Measurements from ENCODE around the gene TBL2.
"Not testable (repeated sequence)": the region's sequence is repeated elsewhere in the genome, so short reads cannot be mapped to it uniquely, and the experiment has no call there.

Gene TBL2

DNA sequence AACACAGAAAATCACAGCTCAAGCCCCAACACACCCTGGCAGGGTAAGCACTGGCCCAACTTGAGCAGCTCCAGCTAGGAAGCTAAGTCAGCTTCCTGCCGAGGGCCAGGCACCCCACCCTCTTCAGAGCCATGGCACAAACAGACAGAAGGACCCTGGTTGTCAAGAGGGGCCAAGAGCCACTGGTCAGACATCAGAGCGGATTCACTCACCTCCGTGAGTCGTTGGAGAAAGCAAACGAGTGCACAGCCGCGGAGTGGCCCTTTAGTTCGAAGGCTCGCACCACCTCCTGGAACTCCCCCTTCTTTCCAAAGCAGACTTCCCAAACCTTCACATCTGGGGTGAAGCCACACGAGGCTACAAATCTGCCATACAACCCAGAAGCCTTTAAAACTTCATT, 7.4 kb downstream of the TBL2 start:
- DNase-seq (ENCODE audit: extremely low read depth in 1 of 2, low read depth in 1 of 2): no peak

DNA sequence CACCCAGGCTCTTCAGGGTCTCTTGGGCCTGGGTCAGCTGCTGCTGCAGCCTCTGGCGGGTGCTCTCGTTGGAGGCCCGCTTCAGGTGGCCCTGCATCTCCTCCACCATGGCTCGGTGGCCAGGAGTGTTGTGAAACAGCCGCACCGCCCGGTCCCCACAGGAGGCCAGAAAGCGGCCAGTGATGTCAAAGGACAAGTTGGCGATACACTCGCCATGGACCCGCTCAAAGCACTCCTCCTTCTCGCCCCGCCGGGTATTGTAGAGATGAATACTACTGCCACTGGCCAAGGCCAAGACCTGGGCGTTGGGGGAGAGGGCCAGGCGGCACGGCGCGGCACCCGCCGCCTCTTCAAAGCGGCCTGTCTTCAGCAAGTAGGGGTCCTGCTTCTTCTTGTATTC, 7.9 kb downstream of the TBL2 start:
- DNase-seq (ENCODE audit: extremely low read depth in 1 of 2, low read depth in 1 of 2): no peak

DNA sequence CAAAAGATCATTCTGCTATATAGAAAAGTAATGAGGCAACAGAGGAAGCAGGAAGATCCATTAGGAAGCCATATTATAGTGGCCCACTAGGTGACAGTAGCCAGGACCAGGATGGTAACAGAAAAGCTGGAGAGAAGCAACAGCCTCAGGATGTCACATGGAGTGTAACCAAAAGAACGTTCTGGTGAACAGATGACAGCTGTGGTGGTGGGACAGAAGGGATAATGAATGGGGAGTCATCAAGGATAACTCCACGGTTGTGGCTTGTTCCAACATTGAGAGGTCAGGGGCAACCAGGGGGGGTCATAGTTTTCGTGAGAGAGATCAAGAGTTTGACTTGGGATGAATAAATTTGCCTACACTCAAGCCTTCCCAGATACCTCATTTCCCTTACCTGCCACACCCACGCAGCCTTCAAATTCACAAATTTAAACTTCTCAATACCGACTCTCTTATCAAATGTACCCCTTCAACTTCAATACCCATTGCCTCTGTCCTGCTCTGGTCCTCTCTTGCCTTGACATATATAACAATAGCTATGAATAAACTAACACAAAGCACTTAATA, 9.3 kb downstream of the TBL2 start:
- DNase-seq (ENCODE audit: extremely low read depth in 1 of 2, low read depth in 1 of 2): no peak

DNA sequence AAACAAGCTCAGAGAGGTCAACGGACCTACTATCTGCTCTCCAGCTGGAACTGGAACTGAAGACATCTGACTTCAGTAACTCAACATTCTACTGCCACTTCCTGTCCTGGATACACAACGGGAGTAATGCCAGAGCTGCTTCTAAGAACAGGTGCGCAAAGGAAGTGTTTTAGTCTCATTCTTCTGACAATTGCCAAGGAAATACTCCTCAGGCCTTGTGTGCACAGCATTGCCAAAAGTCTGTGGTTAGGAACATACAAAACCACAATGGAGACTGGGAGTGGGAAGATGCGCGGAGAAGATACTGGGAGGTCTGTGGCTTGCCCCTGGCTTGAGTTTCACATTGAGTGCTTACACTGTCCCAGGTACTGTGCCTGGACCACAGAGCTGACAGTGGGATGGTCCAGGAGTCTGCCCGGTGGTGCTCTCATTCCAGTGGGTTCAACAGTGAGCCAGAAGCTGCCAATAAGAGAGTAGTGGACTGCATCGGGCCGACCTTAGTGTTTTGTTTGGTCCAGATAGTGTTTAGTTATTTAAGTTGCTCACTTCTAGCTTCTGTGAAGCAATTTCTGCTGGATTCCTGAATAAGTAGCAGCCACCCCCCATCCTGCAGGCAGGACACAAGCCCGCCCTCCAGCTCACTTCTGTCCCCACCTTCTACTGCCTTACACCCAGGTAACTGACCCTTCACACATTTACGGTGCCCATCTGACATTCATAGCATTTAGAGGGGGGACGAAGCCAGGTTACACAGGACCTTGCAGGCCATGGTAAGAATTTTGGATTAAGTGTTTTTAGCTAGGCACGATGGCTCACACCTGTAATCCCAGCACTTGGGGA, 10.3 kb downstream of the TBL2 start:
- DNase-seq (ENCODE audit: extremely low read depth in 1 of 2, low read depth in 1 of 2): no peak

DNA sequence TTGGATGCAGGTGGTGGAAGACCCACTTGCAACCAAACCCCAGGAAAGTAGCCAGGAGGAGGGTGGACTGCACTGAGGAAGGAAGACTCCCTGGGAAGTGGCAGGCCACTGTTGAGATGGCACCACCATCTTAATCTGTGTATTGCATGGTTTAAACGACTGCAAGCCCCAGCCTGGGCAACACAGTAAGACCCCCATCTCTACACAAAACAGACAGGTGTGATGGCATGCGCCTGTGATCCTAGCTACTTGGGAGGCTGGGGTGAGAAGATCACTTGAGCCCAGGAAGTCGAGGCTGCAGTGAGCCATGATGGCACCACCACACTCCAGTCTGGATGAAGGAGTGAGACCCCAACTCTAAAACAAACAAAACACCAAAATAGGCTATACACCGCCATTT, 11.2 kb downstream of the TBL2 start:
- no peak for DNase-seq (ENCODE audit: extremely low read depth in 1 of 2, low read depth in 1 of 2)

DNA sequence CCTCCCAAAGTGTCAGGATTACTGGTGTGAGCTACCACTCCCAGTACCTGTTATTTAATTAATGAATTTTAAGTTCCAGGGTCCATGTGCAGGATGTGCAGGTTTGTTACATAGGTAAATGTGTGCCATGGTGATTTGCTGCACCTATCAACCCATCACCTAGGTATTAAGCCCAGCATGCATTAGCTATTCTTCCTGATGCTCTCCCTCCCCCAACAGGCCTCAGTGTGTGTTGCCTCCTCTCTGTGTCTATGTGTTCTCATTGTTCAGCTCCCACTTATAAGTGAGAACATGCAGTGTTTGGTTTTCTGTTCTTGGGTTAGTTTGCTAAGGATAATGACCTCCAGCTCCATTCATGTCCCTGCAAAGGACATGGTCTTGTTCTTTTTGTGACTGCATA, 11.9 kb downstream of the TBL2 start:
- DNase-seq (ENCODE audit: extremely low read depth in 1 of 2, low read depth in 1 of 2): not testable (repeated sequence)

DNA sequence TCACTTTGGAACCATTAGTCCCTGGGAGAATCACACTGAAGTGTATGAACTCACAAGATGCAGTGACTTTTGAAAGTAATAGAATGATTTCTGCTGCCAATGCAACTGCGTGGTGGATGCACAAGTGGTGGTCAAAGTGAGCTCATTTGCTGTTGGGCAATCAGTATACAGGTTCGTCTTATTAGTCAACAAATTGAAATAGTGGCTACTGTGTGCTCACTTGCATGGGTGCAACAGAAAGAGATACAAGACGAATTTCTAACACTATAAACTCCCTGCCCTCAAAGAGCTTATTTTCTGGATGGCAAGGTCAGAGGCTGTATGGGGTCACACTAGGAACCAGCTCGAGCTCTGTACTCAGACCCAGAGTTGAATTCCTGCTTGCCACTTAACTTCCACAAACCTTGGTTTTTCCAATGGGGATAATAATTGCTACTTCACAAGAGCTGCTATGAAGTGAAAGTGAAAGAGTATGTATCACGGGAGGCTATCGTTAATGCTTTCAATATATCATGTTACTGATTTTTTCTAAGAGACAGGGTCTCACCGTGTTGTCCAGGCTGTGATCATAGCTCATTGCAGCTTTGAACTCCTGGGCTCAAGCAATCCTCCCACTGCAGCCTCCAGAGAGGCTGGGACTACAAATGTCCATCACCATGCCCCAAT, 12.6 kb downstream of the TBL2 start:
- DNase-seq (ENCODE audit: extremely low read depth in 1 of 2, low read depth in 1 of 2): no peak

DNA sequence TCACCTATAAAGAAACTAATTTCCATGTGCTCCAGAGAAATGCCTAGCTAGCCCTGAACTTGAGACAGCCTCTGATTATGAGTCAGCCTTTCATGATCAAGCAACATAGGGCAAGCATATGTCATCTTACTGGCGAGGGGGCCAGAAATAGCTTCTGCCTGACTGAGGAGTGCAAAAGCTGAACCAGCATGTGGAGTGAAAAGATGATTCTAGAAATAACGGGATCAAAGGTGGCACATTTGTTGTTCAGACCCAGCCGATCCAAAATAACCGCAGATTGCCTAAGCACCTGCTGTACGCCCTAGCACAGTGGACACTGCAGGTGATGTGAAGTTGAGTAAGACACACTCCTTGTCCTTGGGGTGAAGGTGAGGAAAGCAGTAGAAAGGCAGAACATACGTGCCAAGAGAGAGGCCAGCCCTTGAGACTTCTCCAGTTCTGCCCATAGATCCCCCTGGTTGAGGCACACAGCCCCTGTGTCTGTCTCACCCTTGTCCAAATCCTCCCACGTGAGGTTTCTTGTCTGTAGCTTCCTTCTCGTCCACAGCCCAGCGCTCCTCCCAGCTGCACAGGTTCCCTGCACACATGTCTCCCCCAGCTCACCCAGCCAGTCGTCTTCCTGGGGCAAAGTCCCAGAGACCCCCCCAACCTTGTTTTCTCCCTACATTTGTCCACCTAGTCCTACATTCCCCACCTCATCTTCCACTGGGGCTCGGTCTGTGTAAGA, 18.1 kb downstream of the TBL2 start:
- no peak for DNase-seq (ENCODE audit: extremely low read depth in 1 of 2, low read depth in 1 of 2)

DNA sequence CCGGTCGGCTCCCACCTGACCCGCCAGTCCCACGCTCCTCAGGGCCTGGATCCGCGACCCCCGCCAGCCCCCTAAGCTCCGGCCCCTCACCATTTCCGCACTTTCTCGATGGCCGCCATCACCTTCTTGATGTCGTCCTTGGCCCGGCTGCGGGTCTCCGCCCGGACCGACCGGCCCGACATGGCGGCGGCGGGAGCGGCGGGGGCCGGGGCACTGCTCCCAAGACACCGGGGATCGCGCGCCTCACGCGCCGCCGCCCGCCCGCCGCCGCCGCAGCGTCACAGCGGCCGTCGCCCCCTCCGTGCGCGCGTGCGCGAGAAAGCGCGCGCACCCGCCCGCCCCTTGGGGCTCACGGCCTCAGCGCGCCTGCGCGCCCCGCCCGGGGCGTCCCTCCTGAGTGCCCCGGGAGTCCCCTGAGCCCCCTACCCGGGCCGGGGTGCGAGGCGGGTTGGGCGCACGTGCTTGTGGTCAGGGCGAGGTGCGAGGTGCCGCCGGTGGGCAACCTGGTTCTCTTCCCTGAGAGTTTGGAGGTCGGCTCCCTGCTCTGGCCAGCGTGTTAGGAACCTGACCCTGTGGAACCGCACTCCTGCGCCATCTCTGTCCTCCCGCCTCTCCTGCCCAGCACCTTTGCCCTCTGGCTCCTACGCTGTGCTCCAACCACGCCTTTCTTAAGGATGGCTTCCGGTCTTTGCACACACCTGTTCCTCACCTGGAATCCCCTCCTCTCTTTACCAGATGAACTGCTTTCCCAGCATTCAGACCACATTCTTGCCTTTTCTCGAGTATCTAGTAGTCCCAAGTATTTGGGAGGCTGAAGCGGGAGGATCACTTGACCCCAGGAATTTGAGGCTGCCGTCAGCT, 20.8 kb downstream of the TBL2 start, which contains the start of gene BCL7B:
Gene BCL7B (minus strand): TSS at position 294 of the 861 bp plus-strand sequence. CDS start 112 bp downstream, at position 182.
- peak; percentile 22 to 68 for DNase-seq (ENCODE audit: extremely low read depth in 1 of 2, low read depth in 1 of 2)

DNA sequence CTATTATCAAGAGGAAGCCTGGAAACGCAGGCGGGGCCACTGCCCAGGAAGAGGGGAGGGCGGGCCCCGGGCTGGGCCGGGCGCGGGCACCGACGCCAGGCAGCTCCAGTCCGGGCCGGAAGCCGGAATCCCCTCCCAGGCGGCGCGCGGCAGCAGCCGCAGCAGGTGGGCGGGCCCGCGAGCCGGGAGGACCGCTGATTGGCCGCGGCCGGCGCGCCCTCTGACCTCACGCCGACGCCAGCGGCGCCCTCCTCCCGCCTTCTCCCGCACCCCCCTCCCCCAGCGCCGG, 21.3 kb downstream of the TBL2 start:
- peak; percentile 65 to 87 for DNase-seq (ENCODE audit: extremely low read depth in 1 of 2, low read depth in 1 of 2)

DNA sequence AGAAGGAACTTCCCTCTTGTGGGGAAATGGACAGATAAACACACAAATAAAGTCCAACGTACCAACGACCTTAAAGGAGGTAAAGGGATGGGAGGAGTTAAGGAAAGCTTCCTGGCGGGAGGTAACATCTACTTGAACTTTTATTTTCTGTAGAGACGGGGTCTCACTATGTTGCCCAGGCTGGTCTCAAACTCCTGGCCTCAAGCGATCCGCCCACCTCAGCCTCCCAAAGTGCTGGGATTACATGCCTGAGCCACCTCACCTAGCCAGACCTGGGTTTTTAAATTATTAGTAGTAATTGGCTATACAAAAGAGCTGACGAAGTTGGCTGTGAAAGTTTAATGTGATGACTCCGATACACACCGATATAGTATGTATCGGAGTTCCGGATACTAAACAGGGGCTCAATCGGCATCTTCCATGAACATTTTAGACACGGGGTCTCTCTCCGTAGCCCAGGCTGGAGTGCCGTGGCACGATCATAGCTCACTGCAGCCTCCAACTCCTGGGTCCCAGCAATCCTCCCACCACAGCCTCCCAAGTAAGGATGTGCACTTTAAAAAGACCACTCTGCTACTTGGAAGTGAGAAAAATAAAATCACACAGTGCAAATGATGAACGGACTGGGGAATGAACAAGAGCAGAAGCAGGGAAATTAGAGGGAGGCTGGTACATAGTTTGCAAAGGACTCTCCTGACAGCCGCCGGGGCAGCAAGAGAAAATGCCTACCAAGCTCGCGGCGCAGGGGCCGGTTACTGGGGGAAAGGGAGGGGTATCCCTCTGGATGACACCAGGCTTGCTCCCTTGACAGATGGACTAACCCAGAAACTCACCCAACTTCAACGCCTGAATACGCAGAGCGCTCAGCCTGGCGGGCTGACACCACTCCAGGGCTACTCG, 21.9 kb downstream of the TBL2 start:
- no peak for DNase-seq (ENCODE audit: extremely low read depth in 1 of 2, low read depth in 1 of 2)

DNA sequence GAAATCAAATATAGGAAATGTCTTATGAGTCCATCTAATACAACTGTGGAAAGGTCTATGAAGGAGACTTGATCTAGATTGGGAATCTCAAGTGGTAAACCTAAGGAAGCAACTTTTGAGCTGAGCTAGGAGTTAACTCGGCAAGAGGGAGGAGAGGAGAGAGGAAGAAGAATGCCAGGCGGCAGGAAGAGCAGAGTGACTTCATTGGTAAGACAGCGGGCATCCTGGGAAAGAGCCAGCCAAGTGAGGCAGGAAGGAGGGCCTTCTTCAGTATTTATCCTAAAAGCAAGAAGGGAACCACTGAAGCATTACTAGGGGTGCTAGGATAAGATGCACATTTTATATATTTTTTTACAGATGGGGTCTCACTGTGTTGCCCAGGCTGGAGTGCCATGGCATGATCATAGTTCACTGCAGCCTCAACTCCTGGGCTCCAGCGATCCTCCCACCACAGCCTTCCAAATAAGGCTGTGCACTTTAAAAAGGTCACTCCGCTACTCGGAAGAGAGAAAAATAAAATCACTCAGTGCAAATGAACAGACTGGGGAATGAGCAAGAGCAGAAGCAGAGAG, 22.9 kb downstream of the TBL2 start:
- DNase-seq (ENCODE audit: extremely low read depth in 1 of 2, low read depth in 1 of 2): no peak

DNA sequence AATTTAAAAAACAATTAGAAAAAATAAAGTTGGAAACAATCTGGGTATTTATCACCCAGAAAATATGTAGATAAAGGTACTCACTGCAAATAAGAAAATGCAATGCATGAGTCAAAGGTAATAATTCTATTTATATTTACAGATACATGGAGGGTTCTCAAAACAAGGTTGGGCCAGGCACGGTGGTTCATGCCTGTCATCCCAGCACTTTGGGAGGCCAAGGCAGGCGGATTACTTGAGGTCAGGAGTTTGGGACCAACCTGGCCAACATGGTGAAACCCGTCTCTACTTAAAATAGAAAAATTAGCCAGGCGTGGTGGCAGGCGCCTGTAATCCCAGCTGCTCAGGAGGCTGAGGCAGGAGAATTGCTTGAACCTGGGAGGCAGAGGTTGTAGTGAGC, 28.3 kb downstream of the TBL2 start:
- not testable (repeated sequence) for DNase-seq (ENCODE audit: extremely low read depth in 1 of 2, low read depth in 1 of 2)

DNA sequence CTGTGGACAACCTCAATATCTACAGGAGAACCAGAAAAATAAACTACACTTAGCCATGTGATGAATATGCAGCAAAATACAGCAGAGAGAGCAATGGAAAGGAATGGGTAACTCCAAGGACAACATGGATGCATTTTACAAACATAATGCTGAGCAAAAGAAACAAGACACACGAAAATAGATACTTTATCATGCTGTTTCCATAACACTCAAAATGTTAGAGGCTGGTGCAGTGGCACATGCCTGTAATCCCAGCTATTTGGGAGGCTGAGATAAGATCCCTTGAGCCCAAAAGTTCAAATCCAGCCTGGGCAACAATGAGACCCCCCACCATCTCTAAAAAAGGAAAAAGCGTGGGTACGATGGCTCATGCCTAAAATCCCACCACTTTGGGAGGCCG, 29.2 kb downstream of the TBL2 start:
- no peak for DNase-seq (ENCODE audit: extremely low read depth in 1 of 2, low read depth in 1 of 2)

DNA sequence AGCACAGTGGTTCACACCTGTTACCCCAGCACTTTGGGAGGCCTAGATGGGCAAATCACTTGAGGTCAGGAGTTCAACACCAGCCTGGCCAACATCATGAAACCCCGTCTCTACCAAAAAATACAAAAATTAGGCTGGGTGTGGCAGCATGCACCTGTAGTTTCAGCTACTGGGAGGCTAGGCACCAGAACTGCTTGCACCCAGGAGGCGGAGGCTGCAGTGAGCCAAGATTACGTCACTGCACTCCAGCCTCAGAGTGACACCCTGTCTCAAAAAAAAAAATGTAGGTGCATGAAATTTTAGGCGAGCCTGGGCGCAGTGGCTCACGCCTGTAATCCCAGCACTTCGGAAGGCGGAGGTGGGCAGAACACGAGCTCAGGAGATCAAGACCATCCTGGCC, 30.5 kb downstream of the TBL2 start:
- DNase-seq (ENCODE audit: extremely low read depth in 1 of 2, low read depth in 1 of 2): no peak

DNA sequence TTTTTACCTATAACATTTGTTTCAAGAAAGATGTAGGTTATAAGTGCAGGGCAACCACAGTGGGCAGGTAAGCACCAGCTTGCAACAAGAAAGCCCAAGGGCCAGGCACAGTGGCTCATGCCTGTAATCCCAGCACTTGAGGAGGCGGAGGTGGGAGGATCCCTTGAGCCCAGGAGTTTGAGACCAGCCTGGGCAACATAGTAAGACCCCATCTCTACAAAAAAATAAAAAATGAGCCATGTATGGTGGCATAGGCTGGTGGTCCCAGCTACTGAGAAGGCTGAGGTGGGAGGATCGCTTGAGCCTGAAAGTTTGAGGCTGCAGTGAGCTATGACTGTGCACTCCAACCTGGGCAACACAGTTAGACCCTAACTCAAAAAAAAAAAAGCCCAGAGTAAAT, 33.7 kb downstream of the TBL2 start:
- DNase-seq (ENCODE audit: extremely low read depth in 1 of 2, low read depth in 1 of 2): no peak

DNA sequence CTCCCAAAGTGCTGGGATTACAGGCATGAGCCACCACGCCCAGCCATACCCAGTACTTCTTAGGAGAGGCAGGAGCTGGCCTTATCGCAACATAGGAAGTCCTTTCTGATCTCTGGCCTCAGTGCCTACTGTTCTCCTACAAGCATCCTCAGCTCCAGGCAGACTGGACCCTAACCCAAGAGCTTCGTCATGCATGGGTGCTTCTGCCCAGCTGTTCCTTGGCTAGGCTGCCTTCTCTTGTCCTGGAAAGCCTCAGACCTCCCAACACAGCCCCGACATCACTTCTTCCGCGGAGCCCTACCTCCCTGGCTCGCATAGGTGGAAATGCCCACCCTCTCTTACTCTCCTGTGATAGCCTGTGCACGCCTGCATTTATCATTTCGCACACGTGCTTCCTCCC, 36.7 kb downstream of the TBL2 start:
- no peak for DNase-seq (ENCODE audit: extremely low read depth in 1 of 2, low read depth in 1 of 2)

DNA sequence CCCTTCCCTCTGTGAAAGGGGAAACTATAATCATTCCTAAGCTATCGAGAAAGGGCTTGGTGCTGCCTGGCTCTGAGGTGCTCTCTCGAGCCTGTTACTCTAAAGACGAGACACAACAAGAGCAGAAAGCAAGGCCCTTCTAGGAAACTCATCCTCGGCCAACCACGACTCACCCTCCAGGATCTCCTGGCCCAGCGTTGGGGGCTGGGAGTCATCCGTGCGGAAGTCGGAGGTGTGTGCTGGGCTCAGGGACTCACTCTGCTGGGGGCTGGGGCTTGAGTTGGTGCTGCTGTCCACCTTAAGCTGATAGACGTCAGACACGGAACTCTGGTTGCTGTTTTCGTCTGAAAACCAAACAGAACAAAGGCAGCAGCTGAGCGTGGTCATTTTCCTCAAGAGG, 38.7 kb downstream of the TBL2 start:
- no peak for DNase-seq (ENCODE audit: extremely low read depth in 1 of 2, low read depth in 1 of 2)

DNA sequence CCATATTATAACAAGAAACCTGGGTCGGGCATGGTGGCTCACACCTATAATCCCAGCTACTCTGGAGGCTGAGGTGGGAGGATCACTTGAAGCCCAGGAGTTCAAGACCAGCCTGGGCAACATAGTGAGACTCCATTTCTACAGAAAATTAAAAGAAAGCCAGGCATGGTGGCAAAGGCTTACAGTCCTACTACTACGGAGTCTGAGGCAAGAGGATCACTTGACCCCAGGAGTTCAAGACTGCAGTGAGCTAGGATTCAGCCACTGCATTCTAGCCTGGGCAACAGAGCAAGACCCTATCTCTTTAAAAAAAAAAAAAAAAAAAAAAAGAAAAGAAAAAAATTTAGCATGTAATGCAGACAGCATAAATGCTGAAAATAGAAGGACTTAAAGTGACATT, 39.9 kb downstream of the TBL2 start:
- DNase-seq (ENCODE audit: extremely low read depth in 1 of 2, low read depth in 1 of 2): not testable (repeated sequence)
